ENCODE measurements around the gene PDE8B.

DNA sequence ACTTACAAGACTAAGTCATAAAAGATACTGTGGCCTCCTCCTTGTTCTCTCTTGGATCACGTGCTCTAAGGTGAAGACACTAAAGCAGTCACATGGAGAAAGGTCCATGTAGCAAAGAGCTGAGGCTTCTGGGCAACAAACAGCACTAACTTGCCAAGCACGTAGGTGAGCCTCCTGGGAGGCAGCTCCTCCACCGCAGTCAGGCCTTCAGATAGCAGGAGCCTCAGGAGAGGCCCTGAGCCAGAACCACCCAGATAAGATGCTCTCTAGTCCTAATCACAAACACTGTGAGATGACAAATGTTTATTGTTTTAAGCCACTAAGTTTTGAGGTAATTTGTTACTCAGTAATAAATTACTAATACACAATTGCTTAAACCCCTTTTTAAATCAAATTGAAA is 243.6 kb downstream of the PDE8B start:
- TF ChIP-seq POLR2AphosphoS5 (IDR thresholded peaks at IDR 0.05): no peak
- no peak for TF ChIP-seq POLR2A (IDR thresholded peaks at IDR 0.05)
- TF ChIP-seq, protein P1, sequence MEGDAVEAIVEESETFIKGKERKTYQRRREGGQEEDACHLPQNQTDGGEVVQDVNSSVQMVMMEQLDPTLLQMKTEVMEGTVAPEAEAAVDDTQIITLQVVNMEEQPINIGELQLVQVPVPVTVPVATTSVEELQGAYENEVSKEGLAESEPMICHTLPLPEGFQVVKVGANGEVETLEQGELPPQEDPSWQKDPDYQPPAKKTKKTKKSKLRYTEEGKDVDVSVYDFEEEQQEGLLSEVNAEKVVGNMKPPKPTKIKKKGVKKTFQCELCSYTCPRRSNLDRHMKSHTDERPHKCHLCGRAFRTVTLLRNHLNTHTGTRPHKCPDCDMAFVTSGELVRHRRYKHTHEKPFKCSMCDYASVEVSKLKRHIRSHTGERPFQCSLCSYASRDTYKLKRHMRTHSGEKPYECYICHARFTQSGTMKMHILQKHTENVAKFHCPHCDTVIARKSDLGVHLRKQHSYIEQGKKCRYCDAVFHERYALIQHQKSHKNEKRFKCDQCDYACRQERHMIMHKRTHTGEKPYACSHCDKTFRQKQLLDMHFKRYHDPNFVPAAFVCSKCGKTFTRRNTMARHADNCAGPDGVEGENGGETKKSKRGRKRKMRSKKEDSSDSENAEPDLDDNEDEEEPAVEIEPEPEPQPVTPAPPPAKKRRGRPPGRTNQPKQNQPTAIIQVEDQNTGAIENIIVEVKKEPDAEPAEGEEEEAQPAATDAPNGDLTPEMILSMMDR (IDR thresholded peaks at IDR 0.05): no peak

Measured in sigmoid colon (tissue), 4 donors.